Breast epithelium (tissue), 3 donors: ENCODE data around the gene DGUOK.

Experiments
- CTCF ChIP-seq, 3 donors: fragments of 450-650 bp; IDR thresholded peaks; one replicate each; pipeline ENCODE4 v1.5.1; 2016 to 2017; ENCODE audit warnings: antibody characterized with exemption in 3 of 3, mild to moderate bottlenecking in 3 of 3, moderate library complexity in 3 of 3
- POLR2AphosphoS5 ChIP-seq, 3 donors: sonication (generic); formaldehyde crosslinking; IDR thresholded peaks; one replicate each; pipeline ENCODE4 v1.6.1; 2017; ENCODE audit warnings: antibody characterized with exemption in 3 of 3

- TF ChIP-seq CTCF (IDR thresholded peaks at IDR 0.05): no peak
- no peak for TF ChIP-seq POLR2AphosphoS5 (IDR thresholded peaks at IDR 0.05)
Measured at GRCh38 chr2:73901143-73901542, 25.5 kb upstream of the DGUOK start.
